Measurements from ENCODE around the gene C16orf96.
"Not testable (repeated sequence)": the region's sequence is repeated elsewhere in the genome, so short reads cannot be mapped to it uniquely, and the experiment has no call there.

The C16orf96 gene

GRCh38 chr16:4566144-4566543 lies 10.0 kb downstream of the C16orf96 start:
- no peak for DNase-seq (ENCODE audit: low spot score)

GRCh38 chr16:4570086-4570485 lies 13.9 kb downstream of the C16orf96 start:
- no peak for DNase-seq (ENCODE audit: low spot score)

GRCh38 chr16:4570688-4571321 lies 14.7 kb downstream of the C16orf96 start:
- no peak for DNase-seq (ENCODE audit: low spot score)

- DNase-seq (ENCODE audit: low spot score) = no peak
Observed at GRCh38 chr16:4572715-4573114, 16.6 kb downstream of the C16orf96 start.

- not testable (repeated sequence) for DNase-seq (ENCODE audit: low spot score)
Observed at GRCh38 chr16:4573926-4574325, 17.8 kb downstream of the C16orf96 start.

- DNase-seq (ENCODE audit: low spot score) = no peak
Observed at GRCh38 chr16:4574919-4575705, 19.0 kb downstream of the C16orf96 start.

GRCh38 chr16:4576008-4576407 lies 19.9 kb downstream of the C16orf96 start:
- DNase-seq (ENCODE audit: low spot score) = no peak

GRCh38 chr16:4578961-4579530 lies 22.9 kb downstream of the C16orf96 start:
- DNase-seq (ENCODE audit: low spot score) = no peak

- DNase-seq (ENCODE audit: low spot score) = no peak
Observed at GRCh38 chr16:4580250-4580649, 24.1 kb downstream of the C16orf96 start.

GRCh38 chr16:4583906-4584305 lies 27.8 kb downstream of the C16orf96 start:
- no peak for DNase-seq (ENCODE audit: low spot score)

- DNase-seq (ENCODE audit: low spot score) = no peak
Observed at GRCh38 chr16:4586291-4586690, 30.2 kb downstream of the C16orf96 start.

- no peak for DNase-seq (ENCODE audit: low spot score)
Observed at GRCh38 chr16:4588386-4588785, 32.2 kb downstream of the C16orf96 start.

GRCh38 chr16:4588961-4589360 lies 32.8 kb downstream of the C16orf96 start:
- DNase-seq (ENCODE audit: low spot score) = no peak

GRCh38 chr16:4591191-4591590 lies 35.1 kb downstream of the C16orf96 start:
- DNase-seq (ENCODE audit: low spot score) = no peak

- no peak for DNase-seq (ENCODE audit: low spot score)
Observed at GRCh38 chr16:4591706-4592470, 35.7 kb downstream of the C16orf96 start.

- no peak for DNase-seq (ENCODE audit: low spot score)
Observed at GRCh38 chr16:4593086-4593485, 36.9 kb downstream of the C16orf96 start.

- no peak for DNase-seq (ENCODE audit: low spot score)
Observed at GRCh38 chr16:4594433-4595410, 38.6 kb downstream of the C16orf96 start.

GRCh38 chr16:4597174-4597573 lies 41.0 kb downstream of the C16orf96 start:
- no peak for DNase-seq (ENCODE audit: low spot score)

GRCh38 chr16:4599037-4599436 lies 42.9 kb downstream of the C16orf96 start:
- no peak for DNase-seq (ENCODE audit: low spot score)

GRCh38 chr16:4599545-4599944 lies 43.4 kb downstream of the C16orf96 start:
- DNase-seq (ENCODE audit: low spot score) = no peak

Measured in kidney capillary endothelial cell (primary cell).